Limb (tissue), 2 donors: ENCODE measurements around the gene TTPAL.

Source experiments
- DNase-seq, 2 donors: peaks; one replicate each; pipeline ENCODE4 v3.0.0-alpha.2; 2016; ENCODE audit errors: extremely low spot score in 2 of 2

Gene TTPAL

DNA sequence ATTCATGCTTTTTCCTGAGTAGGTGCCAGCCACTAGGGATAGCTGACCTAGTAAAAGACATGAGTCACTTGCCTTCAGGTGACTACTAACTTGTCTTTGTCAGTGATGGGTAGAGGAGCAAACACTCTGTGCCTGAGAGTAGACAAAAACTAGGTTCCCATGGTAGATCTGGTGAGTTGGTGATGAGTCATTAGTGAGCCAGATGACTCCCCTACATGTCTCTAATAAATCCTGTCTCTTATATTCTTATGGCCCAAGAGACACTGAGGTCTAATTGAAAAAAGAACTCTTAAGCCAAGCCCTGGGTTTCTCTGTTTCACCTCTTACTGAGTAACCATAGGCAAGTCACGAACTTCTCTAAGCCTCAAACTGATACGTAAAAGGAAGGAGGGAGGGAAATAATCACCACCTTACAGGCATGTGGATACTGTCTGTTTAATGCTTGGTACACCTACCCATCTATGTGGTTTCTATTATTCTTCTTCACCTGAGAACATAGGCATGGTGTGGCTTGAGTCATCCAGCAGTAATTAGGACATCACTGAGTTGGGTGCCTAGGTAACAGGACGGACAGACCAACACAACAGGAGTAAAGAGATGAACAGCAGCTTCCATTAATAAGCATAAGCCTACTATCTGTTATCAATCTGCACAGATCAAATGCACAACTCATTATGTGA lies 20.3 kb downstream of the TTPAL start:
- no peak for DNase-seq

DNA sequence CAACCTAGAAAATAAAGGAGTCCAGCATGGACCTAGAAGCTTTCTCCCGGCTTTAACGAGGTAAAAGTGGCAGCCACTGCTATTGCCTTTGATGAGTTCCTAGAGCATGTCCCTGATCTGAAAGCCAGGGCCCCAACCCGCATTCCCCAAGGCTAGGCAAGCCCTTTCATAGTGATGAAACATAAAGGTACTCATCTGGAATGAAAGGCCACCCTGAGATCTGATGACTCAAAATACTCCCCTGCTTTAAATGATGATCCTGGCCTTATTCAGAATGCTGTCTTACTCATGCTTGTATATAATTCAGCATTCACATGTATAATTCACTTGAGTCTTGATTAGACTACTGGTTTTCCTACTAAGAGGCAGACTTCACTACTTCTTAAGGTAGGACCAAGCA lies 21.3 kb downstream of the TTPAL start:
- no peak for DNase-seq

DNA sequence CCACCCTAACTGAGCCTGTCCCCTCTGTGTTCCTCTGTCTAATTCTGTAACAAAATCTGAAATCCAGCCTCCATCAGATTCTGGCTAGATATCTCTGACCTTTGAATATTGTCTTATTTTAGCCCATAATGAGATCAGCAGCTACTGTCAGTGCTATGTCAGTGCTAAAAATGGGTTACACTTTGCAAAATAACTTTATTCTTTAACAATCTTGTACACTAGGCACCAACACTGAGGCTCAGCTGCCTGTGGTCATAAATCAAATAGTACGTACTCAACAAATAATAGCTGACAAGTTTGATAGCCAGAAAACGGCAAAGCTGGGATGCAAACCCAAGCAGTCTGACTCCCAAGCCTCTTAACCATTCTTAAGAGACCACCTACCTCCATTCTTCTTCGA lies 22.1 kb downstream of the TTPAL start:
- DNase-seq = no peak

DNA sequence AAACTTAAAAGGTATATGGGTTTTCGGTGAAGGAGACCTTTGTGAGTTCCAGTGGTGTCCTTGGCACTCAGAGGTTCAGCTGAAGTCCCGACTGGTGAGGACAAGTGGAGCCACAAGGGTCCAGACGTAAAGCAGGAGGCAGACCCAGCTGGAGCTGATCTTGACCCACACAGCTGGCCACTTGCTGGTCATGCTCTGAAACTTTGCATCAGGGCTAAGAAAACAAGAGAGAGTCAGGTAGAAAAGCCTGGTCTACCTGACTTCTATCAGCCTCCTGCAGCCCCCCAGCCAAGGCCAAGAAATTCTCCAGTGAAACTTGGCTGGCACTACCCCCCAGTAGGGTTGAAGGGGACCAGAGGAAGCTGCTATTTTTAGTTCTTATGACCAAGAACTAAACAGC lies 24.5 kb downstream of the TTPAL start:
- no peak for DNase-seq

DNA sequence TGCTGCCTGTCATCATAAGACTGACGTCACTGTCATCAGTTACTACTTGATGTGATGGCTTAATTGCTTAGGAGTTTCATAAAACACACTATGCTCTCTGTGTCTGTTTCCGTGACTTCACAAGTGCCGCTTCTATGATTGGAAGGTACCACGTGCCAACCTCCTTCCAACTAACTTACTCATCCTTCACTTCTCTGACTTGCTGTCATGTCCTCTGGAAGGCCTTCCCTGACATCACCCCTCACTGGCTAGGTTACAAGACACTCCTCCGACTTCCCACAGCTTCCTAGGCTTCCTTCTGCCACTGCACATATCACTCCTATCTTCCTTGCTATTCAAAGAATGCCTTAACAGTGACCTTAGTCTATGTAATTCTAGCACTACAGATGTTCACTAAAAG lies 25.8 kb downstream of the TTPAL start:
- DNase-seq = no peak

DNA sequence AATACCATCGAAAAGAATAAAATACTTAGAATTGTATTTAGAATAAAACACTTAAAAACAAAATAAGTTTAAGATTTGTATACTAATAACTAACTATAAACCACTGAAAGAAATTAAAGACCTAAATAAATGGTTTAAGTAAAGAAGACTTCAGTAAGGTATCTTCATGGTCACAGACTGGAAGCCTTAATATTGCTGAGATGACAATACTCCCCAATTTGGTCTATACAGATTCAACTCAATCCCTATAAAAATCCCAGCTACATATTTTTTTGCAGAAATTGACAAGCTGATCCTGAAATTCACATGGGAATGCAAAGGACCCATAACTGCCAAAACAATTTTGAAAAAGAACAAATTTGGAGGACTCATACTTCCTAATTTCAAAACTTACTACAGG lies 27.3 kb downstream of the TTPAL start:
- DNase-seq = no peak

DNA sequence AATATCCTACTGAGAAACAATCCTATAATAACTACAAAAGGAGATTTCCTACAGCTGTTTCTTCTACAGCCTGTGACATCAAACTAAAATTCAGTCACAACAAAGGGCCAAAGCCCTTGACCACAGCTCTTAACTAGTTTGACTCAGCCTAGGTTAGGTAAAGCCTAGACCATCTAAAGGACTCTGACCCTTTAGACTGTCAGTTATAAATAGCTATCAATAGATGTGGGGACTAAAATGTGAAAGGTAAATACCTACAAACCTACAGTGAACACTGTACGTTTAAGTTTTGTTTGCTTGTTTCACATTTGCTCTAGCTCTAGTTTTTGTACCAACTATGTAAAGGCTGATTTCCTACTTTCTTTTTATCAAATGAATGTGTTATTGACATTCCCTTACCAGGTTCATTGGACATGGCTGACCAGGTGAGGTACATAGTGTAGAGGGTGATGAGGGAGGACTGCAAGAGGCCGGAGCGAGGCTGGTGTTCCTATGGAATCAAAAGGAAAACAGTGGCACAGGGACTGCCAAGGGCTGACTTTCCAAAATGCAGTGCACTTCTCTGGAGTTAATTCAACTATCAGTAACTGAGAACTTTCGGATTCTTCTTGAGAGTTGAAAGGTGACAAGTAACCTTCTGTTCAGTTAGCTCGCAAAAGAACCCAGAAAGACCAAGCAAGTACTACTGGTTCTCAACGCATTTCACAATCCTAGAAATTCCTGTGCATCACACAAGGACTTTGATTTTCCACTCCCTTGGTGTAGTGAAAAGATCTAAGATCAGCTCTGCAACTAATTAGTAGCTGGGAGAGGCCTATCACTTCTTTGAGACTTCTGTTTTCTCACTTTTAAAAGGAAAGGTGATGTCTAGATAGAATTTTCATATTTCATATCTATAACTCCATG lies 29.0 kb downstream of the TTPAL start:
- DNase-seq = no peak

DNA sequence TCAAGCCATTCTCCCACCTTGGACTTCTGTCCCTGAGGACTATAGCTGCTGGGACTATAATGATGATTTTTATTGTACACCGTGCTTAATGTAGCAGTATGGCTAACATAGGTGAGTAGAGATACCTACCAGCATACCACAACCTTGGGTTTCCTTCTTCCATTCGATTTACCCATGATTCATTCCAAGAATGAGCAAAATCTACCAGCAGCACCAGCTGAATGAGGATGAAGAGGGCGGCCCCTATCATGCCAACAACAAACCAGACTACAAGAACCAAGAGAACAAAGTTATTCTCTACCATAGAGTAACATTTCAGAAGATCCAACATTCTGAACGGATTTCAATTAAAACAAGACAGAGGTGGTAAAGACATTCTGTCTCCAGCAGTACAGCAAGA lies 34.1 kb downstream of the TTPAL start:
- DNase-seq = no peak

DNA sequence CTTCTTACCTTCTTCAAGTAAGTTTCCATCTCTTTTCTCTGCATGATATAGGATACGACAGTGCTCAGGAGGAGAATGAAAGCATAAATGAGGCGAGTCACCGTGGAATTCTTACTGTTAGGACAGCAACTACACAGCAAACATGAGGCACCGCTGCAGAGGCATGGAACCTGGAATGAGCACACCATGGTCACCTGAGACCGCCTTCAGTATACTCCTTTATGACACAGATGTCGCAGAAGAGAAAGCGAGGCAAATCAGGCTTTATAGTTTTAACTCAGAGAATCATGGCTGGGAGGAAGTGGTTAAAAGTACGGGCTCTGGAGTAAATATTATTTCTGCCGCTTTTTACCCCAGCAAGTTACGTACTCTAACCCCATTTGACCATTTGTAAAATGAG lies 38.2 kb downstream of the TTPAL start:
- DNase-seq = no peak

DNA sequence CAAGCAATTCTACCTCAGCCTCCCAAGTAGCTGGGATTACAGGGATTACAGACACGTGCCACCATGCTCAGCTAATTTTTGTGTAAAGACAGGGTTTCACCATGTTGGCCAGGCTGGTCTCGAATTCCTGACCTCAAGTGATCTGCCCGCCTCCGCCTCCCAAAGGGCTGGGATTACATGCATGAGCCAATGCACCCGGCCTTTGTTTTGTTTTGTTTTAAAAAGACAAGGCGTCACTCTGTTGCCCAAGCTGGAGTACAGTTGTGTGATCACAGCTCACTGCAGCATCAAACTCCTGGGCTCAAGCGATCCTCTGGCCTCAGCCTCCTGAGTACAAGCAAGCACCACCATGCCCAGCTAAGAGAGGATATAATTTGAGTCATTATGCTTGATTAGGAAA lies 40.8 kb downstream of the TTPAL start:
- no peak for DNase-seq

DNA sequence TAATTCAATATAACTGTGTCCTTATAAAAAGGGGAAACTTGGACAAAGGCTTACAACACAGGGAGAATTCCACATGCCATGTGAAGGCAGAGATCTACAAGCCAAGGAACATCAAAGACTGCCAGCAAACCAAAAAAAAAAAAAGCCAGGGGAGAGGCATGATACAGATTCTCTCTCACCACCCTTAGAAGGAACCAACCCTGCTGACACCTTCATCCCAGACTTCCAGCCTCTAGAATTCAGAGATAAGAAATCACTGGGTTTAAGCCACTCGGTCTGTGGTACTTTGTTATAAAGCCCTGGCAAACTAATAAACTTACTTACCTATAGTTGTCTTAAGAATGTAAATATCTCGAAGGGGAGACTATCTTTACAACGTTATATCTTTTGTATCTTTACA lies 41.8 kb downstream of the TTPAL start:
- DNase-seq = no peak

DNA sequence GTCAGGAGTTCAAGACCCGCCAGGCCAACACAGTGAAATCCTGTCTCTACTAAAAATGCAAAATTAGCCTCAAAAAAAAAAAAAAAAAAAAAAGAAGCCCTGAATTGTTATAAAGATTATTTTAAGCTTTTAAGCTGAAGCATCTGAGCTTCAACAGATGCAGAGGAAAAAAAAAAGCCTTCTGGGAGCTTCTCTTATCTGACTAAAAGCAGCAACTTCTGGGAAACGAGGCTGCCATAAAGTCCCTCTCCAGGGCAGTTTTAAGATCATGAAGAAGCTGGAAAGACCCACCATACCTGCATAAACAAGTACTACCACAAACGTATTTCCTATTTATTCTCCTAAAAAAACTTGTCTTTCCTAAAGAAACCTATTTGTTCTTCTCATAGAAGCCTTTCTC lies 42.6 kb downstream of the TTPAL start:
- no peak for DNase-seq

DNA sequence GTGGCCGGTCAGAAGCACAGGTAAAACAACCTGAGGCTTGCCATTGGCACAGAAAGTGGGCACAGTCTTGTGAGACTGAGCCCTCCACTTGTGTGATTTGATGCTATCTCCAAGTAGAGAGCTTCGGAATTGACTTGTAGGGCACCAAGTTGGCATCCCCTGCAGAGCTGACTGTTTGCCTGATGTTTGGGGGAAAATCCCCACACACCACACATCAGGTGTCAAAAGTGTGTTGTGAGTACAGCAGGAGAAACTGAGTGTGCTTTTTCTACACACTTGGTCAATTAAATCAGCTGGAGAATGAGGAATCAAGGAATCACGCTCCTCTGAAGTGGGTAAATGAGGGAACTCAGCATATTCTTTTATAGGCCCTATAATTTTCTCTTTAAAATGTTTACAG lies 45.2 kb downstream of the TTPAL start:
- DNase-seq = no peak

DNA sequence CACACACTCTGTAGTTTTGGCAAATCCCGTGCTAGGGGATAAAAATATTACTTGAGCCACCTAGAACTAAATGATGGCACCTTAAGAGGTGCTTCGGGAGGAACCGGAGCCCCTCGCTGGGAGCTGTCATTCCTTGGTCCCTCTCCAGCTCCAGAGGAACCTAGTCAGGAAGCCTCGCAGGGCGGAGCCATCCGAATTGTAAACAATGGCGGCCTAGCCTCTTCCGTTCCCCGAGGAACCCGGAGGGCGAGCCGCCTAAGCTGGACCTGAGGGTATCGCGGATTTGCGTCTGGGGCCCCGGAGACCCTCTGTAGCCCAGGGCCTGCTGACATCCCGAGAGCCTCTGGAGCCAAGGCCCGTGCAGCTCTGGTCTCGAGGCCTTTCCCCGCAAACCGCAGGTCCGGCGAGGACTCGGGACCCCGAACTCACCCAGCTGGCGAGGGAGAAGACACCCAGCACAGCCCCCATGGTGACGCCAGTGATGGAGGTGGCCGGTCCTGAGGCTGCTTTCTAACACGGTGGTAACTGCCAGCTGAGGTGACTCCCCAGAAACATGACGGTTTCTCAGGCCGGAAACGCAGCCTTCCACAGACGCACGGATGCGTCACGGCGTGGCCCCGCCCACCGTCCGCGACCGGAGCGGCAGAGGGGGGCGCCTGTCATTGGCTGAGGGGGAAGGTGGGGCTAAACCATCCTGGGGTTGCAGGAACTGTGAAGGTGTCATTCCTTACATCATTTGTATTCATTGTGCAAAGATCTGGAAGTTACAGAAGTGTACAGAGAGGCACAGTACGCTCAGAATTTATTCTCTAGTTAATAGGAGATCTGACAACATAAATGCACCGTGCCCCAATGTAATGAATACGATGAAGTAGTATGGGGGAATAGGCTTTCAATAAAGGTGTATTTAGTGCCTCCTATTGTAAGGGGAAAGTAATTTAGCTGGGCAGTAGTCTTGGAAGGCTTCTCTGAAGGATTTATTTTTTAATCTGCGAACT lies 46.1 kb downstream of the TTPAL start, which contains the start of gene SERINC3:
TSS of gene SERINC3 (minus strand) at position 587 of the 998 bp plus-strand sequence. CDS start at position 468, 119 bp downstream.
- peak; percentile 91 to 97 for DNase-seq

DNA sequence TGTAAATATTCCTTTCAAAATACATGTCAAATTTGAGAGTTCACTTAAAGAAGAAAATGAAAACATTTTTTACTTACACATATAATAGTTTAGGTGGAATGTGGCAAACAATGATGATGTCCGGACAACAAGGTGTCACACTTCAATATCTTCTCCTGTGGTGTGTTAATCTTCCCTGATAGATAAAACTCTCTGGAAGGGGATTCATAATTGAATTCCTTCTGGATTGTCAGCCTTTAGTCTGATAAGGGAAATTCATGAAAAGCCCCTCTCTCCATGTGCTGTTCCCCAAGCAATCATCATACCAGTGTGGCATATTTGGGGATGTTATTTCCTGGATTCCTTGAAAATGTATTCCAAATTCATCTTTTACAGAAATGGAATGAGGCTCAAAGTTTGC lies 47.2 kb downstream of the TTPAL start:
- DNase-seq = no peak

DNA sequence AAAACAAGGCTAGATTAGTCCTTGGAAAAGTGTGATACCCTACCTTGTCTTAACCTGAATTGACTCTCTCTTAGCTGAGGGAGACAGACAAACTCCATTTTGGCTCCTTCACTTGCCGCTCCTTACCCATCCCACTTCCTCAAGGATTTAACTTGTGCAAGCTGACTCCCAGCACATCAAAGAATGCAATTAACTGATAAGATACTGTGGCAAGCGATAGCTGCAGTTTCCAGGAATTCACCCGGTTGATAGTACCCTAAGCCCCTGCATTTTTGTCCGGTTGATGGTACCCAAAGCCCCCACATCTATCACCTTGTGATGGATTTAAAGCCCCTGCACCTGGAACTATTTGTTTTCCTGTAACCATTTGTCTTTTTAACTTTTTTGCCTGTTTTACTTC lies 48.1 kb downstream of the TTPAL start:
- DNase-seq = no peak

DNA sequence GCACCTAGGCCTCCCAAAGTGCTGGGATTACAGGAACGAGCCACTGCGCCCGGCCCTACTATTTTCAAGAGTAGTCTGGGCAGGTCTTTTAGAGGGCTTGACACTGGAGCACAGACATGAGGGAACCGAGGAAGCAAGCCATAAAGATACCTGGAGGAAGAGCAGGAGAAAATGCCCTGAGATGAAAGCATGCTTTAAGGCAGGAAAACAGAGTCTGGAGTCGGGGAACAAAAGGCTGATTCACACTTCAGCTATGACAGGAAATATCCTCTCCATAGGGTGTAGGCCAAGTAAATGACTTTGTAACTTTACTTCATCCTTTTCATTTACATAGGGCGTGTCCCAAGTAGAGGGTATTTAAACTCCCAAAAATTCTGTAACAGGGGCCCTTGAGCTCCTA lies 50.5 kb downstream of the TTPAL start:
- no peak for DNase-seq

DNA sequence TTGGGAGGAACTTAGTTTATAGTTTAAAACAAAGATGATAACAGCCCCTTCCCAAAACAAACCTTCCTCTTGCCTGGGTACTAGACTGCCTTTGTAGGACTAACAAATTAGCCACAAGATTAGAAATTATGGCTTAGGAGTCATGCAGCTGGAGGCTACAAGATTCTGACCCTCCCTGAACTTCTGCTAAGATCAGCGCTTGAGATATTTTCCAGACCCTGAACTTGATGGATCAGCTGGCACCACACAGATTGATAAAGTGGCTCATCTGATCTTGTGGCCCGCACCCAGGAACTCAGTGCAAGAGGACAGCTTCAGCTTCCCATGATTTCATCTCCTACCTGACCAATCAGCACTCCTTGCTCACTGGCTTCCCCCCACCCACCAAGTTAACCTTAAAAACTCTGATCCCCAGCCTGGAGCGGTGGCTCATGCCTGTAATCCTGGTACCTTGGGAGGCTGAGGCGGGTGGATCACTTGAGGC lies 52.1 kb downstream of the TTPAL start:
- DNase-seq = no peak

DNA sequence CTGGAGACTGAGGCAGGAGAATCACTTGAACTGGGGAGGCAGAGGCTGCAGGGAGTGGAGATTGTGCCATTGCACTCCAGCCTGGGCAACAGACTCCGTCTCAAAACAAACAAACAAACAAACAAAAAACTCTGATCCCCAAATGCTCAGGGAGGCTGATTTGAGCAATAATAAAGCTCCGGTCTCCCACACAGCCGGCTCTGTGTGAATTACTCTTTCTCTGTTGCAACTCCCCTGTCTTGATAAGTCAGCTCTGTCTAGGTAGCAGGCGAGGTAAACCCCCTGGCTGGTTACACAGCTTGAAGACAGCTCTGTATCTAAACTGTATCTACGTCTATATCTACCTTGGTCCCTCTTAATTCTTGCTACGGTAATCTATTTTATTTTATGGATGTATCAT lies 52.6 kb downstream of the TTPAL start:
- no peak for DNase-seq

DNA sequence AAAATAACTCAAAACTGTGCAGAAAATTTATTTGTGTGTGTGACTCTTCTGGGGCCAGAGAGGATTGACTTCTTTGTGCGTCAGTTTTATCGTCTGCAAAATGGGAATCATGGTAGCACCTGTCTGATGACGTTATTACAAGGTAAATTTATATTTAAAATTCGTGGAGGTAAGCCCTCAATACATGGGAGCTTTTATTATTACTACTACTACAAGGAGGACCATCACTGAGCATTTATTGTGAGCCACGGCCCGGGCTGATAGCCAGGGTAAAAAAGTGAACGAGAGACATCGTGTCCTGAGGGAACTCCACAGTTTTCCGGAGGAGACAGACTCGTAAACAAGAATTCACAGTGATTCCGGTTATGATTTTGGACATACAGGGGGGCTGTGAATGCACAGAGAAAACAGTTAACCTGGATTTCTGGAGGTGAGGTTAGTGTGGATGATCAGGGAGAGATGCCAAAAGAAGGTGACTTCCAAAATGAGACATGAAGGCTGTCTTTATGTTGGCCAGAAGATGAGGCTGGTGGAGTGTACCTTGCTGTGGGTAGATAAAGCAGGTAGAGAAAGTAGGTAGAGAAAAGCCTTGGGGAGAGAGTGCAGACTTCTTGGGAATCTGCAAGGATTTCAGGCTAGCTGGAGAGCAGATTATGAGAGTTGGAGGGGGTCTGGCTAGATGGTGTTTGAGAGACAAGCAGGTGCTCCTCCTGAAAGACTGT lies 56.7 kb downstream of the TTPAL start:
- DNase-seq = no peak

DNA sequence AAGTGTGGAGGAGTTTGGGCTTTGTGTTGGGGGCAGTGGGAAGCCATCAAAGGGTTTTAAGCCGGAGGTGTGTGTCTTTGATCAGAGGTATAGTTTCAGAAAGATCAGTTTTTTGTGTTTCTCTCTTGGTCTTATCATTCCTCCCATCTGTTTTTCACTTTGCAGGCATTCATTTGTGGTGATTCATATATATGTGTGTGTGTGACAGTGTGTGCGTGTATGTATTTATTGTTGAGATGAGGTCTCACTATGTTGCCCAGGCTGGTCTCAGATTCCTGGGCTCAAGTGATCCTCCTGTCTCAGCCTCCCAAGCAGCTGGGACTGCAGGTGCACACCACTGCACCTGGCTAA lies 57.3 kb downstream of the TTPAL start:
- DNase-seq = no peak
